HepG2 (cell line): ENCODE data around the gene SUOX. TPM values are rescaled to one million over a fixed set of nuclear protein-coding genes. Genes with fewer than 3 reads are reported as not detected.

Experiments used
- ELK4 ChIP-seq: sonication (generic); formaldehyde crosslinking; IDR thresholded peaks from 2 replicates; pipeline ENCODE4 v1.9.0; 2021; ENCODE audit warnings: missing genetic modification reagents, borderline replicate concordance
- FOXM1 ChIP-seq: sonication (generic); formaldehyde crosslinking; IDR thresholded peaks from 2 replicates; pipeline ENCODE4 v1.5.0; 2020; ENCODE audit warnings: missing genetic modification reagents
- NR1H2 ChIP-seq: sonication (generic); formaldehyde crosslinking; IDR thresholded peaks from 2 replicates; pipeline ENCODE4 v1.8.1; 2022; ENCODE audit warnings: low read depth, missing genetic modification reagents, borderline replicate concordance
- PHF5A ChIP-seq: IDR thresholded peaks from one replicate; pipeline ENCODE4 v1.6.1; 2018; ENCODE audit warnings: low read depth, missing genetic modification reagents; ENCODE audit not compliant: unreplicated experiment
- POLR2AphosphoS2 ChIP-seq: IDR thresholded peaks from 2 replicates; pipeline ENCODE4 v1.6.1; 2011; ENCODE audit warnings: low read depth, low read length, improper control_type of control experiment
- RBM22 ChIP-seq: fragments of 200-400 bp; formaldehyde crosslinking; optimal IDR thresholded peaks from 2 replicates; pipeline ENCODE3; 2017; ENCODE audit warnings: mild to moderate bottlenecking, low read length, moderate library complexity
- RBM39 ChIP-seq: fragments of 200-400 bp; formaldehyde crosslinking; IDR thresholded peaks from one replicate; pipeline ENCODE4 v1.6.1; 2018; ENCODE audit warnings: antibody characterized with exemption, mild to moderate bottlenecking, low read depth, low read length; ENCODE audit not compliant: poor library complexity, severe bottlenecking
- ZBTB25 ChIP-seq: IDR thresholded peaks from 2 replicates; pipeline ENCODE4 v1.6.1; 2018; ENCODE audit warnings: missing genetic modification reagents
- ZMYM2 ChIP-seq: sonication (generic); formaldehyde crosslinking; IDR thresholded peaks from 2 replicates; pipeline ENCODE4 v1.8.0; 2022; ENCODE audit warnings: mild to moderate bottlenecking, missing genetic modification reagents
- ZNF12 ChIP-seq: sonication (generic); formaldehyde crosslinking; IDR thresholded peaks from 2 replicates; pipeline ENCODE4 v1.5.0; 2020; ENCODE audit warnings: missing genetic modification reagents
- ZNF558 ChIP-seq: sonication (generic); formaldehyde crosslinking; IDR thresholded peaks from 2 replicates; pipeline ENCODE4 v1.9.0; 2022; ENCODE audit warnings: mild to moderate bottlenecking, missing genetic modification reagents, borderline replicate concordance
- ZNF710 ChIP-seq: sonication (generic); formaldehyde crosslinking; IDR thresholded peaks from 2 replicates; pipeline ENCODE4 v1.5.0; 2020; ENCODE audit warnings: mild to moderate bottlenecking, missing genetic modification reagents, borderline replicate concordance
- polyA plus RNA-seq, 8 experiments: library from polyadenylated mRNA; depleted of rRNA in 3 of 8; stranded (reverse) in 7 of 8; unstranded in 1 of 8; fragments of >200 nt; fragmentation: Illumina TruSeq in 4 of 8; extraction: Trizol in 4 of 8; gene quantifications; 2 replicates each; pipeline versions ENCODE4 v1.2.1 to v1.2.3, GENCODE V29; 2011 to 2016; ENCODE audit warnings: low read depth in 4 of 8, missing spikeins in 1 of 8, mixed read lengths in 1 of 8; ENCODE audit not compliant: insufficient read depth in 1 of 8
- total RNA-seq, 5 experiments: library from RNA; depleted of rRNA; stranded (reverse); fragments of >200 nt; fragmentation: Illumina TruSeq; extraction: Trizol; gene quantifications; 2 replicates each; pipeline ENCODE4 v1.2.3, GENCODE V29; 2016; ENCODE audit warnings: low read depth in 1 of 5
- TF ChIP-seq, protein P1 (sequence below): sonication (generic); formaldehyde crosslinking; IDR thresholded peaks from 2 replicates; pipeline ENCODE4 v1.5.0; 2020; ENCODE audit warnings: missing genetic modification reagents
- TF ChIP-seq, protein P2 (sequence below): sonication (generic); formaldehyde crosslinking; IDR thresholded peaks from 2 replicates; pipeline ENCODE4 v1.8.0; 2022; ENCODE audit warnings: mild to moderate bottlenecking, missing genetic modification reagents; ENCODE audit not compliant: insufficient replicate concordance
- TF ChIP-seq, protein P3 (sequence below): sonication (generic); formaldehyde crosslinking; IDR thresholded peaks from 2 replicates; pipeline ENCODE4 v1.4.0; 2020; ENCODE audit warnings: mild to moderate bottlenecking, missing genetic modification reagents

Gene SUOX
- total and polyA plus RNA-seq, 2 of the 13 experiments (the other 11 are each of a cell fraction or from before 2014, with no cell fraction given), result 23.9 to 25.9 TPM

DNA sequence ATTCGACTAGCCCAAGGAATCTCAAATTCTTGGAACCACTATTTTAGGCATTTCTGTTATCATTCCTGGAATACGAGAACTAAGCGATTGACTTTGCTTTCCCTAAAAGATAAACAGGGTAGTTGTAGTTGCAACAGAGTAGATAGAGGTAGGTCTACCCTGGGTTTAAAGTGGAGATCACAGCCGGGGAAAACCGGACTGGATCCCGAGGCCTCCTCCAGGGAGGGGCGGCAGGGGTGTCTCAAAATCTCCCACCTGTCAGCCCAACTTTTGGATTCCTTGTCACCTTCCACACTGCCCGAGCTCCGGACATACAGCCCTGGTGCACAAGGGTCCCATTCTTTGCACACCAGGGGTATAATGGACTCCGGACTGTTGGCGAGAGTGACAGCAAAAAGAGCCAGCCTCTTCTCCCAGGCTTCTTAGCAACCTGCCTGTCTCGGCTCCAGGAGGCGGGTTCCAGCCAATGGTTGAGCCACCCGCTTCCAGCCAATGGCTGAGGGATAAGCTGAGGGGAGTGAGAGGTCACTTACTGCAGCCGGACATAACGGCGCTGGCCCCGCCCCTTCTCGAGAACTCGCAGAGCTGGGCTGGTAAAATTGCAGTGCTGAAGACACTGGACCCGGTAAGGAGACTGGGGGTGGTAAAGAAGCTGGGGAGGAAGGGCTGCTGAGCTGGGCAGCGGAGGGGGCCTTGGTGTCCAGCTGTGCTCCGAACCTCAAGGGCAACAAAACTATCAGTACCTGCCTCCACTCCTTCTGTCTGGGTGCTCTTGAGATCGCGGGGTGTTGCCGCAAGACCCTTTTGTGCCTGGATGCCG is at the start of gene SUOX (continued):
- TF ChIP-seq FOXM1 (CRISPR knock-in tag) (no peak), ZNF710 (CRISPR knock-in tag) (peak; percentile 23; the same call in 1 of the 2 replicates), ZNF558 (CRISPR knock-in tag) (no peak), NR1H2 (no peak), ZNF12 (CRISPR knock-in tag) (0 out of 2 replicates have a peak, but pooled peaks have one; percentile 27), RBM22 (peak; percentile 46), PHF5A (peak; percentile 53), RBM39 (peak; percentile 25), ZBTB25 (CRISPR knock-in tag) (no peak), ZMYM2 (no peak), POLR2AphosphoS2 (no peak), ELK4 (CRISPR knock-in tag) (no peak)
- TF ChIP-seq, protein P1, sequence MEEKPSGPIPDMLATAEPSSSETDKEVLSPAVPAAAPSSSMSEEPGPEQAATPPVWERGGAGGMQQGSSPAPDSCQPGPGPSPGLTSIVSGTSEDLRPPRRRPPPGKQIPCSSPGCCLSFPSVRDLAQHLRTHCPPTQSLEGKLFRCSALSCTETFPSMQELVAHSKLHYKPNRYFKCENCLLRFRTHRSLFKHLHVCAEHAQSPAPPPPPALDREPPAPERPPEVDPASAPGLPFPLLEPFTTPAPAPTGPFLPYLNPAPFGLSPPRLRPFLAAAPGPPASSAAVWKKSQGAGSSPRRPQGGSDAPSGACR, result 0 out of 2 replicates have a peak, but pooled peaks have one; percentile 18
- TF ChIP-seq, protein P2, sequence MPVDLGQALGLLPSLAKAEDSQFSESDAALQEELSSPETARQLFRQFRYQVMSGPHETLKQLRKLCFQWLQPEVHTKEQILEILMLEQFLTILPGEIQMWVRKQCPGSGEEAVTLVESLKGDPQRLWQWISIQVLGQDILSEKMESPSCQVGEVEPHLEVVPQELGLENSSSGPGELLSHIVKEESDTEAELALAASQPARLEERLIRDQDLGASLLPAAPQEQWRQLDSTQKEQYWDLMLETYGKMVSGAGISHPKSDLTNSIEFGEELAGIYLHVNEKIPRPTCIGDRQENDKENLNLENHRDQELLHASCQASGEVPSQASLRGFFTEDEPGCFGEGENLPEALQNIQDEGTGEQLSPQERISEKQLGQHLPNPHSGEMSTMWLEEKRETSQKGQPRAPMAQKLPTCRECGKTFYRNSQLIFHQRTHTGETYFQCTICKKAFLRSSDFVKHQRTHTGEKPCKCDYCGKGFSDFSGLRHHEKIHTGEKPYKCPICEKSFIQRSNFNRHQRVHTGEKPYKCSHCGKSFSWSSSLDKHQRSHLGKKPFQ (CRISPR knock-in tag), result no peak
- TF ChIP-seq, protein P3, sequence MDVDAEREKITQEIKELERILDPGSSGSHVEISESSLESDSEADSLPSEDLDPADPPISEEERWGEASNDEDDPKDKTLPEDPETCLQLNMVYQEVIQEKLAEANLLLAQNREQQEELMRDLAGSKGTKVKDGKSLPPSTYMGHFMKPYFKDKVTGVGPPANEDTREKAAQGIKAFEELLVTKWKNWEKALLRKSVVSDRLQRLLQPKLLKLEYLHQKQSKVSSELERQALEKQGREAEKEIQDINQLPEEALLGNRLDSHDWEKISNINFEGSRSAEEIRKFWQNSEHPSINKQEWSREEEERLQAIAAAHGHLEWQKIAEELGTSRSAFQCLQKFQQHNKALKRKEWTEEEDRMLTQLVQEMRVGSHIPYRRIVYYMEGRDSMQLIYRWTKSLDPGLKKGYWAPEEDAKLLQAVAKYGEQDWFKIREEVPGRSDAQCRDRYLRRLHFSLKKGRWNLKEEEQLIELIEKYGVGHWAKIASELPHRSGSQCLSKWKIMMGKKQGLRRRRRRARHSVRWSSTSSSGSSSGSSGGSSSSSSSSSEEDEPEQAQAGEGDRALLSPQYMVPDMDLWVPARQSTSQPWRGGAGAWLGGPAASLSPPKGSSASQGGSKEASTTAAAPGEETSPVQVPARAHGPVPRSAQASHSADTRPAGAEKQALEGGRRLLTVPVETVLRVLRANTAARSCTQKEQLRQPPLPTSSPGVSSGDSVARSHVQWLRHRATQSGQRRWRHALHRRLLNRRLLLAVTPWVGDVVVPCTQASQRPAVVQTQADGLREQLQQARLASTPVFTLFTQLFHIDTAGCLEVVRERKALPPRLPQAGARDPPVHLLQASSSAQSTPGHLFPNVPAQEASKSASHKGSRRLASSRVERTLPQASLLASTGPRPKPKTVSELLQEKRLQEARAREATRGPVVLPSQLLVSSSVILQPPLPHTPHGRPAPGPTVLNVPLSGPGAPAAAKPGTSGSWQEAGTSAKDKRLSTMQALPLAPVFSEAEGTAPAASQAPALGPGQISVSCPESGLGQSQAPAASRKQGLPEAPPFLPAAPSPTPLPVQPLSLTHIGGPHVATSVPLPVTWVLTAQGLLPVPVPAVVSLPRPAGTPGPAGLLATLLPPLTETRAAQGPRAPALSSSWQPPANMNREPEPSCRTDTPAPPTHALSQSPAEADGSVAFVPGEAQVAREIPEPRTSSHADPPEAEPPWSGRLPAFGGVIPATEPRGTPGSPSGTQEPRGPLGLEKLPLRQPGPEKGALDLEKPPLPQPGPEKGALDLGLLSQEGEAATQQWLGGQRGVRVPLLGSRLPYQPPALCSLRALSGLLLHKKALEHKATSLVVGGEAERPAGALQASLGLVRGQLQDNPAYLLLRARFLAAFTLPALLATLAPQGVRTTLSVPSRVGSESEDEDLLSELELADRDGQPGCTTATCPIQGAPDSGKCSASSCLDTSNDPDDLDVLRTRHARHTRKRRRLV (CRISPR knock-in tag), result peak; percentile 79; the same call in 1 of the 2 replicates
